GM19238 (cell line): ENCODE measurements around the gene TSC22D1.

Experiments used
- DNase-seq: peaks from one replicate; pipeline ENCODE4 v3.0.0; 2011; ENCODE audit warnings: low spot score; ENCODE audit not compliant: insufficient read length

Gene TSC22D1

DNA sequence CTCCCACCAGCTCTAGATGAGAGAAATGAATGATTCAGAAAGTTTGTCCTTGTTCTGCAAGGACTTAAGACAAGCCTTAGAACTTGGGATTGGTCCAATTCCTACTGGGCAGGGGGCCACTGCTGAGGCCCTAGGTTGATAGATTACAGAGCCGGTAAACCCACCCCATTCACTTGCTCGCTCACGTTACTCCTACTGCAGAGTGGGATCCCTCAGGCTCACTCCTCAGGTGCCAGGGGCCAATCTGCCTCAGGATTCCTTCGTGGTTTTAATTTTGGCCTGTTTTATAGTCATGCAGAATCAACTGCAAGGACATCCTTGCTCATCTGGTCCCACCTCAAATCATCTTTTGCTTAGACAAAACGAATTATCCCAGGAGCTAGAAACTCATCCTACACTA is 143.5 kb downstream of the TSC22D1 start:
- no peak for DNase-seq

DNA sequence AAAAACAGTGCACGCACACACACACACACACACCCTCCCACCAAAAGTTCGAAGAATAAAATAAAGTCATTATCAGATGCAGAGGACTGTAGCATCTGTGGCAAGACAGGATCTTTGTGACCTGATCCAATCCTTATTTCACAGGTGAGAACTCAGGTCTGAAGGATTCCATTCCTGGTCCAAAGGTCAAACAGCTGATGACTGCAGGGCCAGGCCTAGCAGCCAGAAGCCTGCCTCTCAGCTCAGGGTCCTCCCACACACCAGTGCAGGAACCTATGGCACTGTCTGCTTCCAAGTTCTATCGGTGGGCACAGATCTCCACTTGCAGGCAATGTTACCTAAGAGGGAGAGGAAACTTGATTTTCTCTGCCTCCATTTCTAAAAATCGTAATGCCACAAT is 145.0 kb downstream of the TSC22D1 start:
- DNase-seq = no peak

DNA sequence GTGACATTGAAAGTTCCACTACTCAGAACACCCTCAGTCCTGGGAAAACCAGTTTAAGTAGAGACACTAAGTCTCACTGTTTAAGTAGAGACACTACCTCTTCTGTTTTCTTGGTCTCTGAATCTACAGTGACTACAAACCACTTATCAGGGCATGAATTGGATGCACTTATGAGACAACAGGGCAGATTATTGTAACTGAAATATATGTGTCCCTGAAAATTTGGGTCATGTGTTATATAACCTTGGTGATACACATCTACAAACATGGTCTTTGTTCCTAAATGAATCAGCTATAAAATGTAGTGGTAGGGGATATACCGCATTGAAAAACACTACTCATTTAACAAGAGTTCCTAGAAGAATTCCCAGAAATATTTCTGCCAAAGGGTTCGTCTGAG is 146.8 kb downstream of the TSC22D1 start:
- DNase-seq = no peak

DNA sequence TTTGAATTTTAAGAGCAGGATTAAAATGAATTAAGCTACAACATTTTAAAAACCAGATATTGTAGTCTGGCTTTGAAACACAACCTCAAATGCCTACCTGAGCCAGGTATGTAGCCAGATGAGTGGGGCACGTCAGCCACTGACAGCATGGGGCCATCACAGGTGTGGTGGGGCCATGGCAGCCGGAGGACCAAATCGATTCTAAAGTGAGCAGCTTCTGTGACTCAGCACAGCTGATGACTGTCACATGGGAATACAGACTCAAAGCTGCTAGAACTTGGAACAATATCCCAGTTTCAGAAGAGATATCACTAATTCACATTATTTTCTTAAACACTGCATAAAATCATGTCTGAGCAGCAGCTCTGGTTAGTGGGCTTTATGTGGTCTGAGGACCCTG is 149.7 kb downstream of the TSC22D1 start:
- DNase-seq = no peak

DNA sequence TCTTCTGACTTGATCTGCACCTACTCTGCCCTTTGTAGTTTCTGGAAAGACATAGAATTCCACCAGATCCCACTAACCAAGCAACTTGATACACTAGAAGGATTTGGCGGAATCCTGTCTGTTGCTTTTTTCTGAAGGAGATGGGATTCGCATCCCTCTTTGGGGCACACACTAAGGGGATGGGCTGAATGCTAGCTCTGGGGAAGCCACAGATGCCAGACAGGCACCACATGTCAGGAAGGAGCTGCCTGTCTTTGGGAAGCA is 150.4 kb downstream of the TSC22D1 start:
- DNase-seq = no peak

DNA sequence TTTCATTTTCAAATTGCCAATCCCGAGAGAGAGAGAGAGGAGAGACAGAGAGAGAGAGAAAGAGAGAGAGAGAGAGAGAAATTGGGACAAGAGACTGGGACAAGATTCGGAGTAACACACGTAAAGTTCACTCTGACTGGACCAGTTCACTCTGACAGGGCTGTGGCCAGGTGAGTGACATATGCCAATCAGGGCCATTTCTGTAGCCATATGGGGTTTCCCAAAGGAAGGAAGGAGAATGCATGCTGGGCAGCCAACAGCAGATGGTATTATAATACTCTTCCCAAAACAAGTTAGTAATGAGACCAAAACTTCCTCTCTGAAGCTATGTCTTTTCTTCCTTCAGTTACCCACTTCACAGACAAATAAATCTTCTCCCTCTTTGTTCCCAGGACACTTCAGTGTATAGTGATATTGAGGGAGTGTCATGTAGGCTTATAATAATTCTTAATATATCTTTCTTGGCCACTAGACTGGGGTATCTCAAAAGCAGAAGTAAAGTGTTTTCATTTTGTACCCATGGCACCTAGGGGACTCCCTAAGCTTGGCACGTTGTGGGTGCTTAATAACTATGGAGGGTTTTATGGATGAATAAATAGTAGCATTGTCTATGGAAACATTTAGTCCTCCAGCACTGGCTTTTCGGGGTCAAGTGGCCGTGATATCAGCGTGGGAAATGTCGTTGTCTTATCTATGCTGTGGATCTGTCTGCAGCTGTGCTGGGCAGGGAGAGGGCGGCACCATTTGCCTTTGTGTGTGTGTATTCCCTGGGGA is 150.9 kb downstream of the TSC22D1 start:
- no peak for DNase-seq

DNA sequence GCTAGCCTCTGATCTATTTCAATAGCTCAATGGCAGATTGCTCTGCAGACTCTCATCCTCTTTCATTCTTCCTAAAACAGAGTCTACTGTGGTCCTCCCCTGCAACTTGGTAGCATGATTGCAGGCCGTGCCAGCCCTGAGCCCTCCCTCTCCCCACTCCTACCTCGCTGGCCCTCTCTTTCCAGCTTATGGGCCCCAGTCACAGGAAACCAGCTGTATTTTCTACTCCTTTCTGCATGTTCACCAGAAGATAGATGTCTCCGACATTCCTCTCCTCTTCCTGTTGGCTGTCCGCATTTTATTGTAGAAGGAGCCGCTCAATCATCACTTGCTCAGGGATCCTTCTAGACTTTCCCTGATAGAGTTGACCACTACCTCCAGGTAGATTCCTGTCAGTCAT is 152.3 kb downstream of the TSC22D1 start:
- DNase-seq = no peak

DNA sequence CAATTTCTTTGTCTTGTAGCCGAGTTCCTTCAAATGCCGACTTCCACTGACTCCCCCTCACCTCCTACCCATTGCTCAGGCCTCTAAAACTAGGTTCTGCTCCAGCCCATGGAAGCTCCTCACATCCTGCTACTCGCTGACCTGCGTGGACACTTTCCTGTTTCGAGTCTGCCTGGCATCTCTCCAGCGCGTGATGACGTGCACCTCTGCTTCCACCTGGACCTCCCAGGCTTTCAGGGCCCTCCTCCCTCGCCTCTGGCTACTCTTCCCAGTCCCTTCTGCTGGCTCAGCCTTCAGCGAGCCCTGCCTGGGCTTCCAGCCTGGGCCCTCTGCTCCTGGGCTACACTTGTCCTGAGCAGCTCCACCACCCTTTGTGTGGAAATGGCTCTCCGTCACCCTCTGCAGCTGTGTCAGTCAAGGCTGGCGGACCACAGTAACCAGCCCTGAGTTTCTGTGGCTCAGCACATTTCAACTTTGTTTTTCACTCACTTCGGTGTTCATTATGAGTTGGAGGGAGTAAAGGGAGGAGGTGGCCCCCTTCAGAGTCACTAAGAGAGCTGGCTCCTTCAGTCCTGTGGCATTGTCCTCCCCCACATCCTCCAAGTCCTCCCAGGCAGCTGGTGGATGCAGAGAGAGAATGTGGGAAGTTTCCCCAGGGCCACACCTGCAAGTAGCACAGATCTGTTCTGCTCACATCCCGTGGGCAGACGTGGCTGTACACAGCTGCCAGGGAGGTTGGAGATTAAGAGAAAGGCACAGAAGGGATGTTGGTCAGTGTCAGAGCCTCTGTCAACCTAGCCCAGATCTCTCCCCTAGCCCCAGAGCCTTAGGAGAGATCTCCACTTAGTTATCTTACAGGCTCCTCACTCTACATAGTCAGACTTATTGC is 153.1 kb downstream of the TSC22D1 start:
- DNase-seq = no peak

DNA sequence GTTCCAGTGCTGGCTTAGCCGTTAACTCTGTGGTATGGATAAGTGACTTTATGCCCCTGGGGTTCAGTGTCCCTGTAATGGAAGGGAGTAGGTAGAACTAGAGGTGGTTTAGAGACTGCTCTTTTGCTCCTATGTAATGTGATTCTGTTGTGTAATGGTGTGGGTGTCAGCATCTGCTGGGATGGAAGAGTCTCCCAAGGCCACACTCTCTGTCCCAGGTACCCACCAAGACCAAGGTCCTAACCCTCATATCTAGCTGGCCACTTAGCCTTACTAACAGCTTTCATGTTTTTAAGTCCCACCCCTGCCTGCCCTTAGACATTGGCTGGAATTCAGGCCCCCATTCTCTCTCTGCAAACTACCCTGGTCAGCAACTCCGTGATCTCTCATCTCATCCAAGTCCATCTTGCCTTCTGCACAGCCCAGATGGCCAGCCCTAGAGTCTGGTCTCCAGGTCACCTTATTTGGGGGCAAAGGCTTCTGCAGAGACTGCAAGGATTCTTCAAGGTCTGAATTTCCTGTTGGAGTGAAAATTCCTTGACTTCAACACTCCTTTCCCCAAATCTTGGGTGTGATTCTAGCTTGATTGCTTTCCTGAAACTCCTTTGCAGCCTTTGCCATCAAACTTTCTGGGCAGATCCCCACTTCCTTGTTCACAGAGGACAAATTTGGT is 154.1 kb downstream of the TSC22D1 start:
- no peak for DNase-seq

DNA sequence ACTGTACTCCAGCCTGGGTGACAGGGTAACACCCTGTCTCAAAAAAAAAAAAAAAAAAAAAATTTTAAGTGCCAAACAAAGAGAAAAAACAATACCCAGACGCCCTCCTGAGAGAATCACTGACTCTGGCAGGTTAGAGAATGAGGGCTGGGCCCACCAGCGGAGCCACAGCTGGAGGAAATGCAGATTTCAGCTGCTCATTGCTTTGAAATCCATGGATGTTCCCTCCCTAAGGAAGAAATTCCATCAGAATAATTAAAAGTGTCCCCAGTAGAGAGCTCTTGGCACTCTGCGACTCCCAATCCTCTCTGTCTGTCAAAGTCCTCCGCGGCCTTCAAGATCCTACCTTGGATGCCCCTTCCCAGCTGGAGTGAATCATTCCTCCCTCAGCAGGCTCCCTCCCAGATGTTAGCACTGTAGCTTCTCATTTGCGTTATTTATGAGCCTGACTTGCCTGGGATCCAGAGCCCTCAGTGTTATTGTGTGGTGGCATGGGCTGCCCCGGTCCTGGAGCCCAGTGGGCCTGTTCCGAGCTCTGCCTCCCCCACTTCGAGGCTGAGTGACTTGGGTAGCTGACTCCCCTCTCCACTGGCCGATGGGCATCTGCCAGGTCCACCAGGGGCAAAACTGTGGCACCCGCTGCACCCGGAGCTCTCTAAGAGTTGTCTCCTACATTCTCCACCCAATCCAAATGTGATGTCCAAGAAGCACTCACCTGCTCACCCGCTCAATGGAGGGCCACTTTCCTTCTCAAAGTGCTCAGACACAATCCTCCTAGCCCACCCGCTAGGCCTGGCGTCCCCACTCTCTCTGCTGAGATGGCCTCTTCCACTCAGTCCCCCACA is 155.5 kb downstream of the TSC22D1 start:
- DNase-seq = no peak

DNA sequence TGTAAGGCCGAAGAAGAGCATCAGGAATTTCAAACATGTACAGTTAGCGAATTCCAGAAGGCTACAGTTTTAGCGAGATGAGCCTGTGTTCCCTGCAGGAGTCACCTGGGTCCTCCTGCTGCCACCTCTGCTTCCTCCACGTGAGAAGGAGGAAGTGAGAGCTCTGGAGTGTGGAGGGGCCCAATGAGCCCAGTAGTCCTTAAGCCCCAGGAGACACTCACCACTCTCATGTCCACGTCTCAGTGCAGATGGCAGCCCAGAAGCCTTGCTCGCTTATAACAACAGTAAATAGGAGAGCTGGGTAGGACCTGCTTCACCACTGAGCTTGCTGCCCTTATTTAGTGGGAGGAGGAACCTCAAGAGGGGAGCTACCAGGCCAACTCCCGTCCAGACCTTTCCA is 158.3 kb downstream of the TSC22D1 start:
- no peak for DNase-seq

DNA sequence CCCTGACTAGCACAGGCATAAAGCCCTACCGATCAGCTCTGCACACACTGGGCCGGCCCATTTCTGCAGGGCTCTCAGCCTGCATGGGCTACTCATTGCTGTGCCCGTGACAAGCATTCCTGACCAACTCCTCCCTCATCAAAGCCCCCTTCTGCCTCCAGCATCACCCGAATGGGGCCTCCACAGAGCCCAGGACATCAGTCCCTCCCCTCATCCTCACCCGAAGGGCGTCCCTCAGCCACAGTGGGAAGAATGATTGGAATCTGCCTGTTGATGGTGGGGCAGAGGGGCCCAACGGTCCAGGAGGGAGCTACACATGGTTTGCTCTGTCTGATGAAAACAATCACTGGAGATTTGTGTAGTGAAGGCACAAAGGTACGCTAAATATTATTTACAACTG is 158.7 kb downstream of the TSC22D1 start:
- DNase-seq = no peak

DNA sequence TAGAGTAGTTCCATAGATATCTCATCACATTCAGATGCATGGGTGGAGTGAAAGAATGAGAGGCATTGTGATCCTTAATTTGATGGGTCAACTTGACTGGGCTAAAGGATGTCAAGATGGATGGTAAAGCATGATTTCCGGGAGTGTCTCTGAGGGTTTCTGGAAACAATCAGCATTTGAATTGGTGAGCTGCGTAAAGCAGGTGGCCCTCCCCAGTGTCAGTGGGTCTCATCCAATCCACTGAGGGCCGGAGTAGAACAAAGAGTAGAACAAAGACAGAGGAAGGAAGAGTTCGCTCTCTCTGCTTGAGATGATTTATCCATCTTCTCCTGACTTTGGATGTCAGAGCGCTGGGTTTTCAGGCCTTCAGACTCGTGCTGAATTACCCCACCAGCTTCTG is 159.4 kb downstream of the TSC22D1 start:
- DNase-seq = no peak

DNA sequence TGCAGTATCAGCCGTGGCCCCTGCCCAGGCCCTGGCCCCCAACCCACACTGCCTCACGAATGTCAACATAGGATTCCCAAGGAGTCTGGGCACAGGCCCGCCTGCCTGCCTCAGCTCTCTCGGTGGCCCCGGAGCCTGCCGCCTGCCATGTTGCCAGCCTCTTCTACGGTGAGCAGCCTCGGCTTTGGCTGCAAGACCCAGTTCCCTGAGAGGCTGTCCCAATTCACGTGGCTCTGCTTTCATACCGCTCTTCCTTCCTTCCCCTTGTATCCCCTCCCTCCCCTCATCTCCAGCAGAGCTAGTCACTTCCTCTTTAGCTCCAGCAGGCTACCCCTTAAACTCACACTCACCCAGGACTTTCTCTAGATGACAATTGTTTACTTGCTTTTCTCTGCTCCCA is 159.8 kb downstream of the TSC22D1 start:
- DNase-seq = no peak

DNA sequence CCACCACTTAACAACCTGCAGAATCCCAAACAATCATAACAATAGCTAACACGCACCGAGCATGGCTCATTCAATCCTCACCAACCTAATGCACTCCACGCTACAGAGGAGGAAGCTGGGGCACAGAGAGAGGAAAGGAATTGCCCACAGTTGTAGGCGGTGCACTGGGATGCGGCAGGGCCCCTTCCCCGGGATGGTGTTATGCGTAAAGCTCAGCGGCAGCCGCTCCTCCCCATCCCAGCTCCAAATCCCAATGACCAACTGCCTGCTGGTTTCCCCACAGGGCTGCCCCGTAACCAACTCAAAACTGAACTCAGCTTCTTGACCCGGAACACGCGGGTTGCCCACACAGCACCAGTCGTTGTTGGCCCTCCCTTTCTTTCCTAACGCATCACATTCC is 160.3 kb downstream of the TSC22D1 start:
- no peak for DNase-seq

DNA sequence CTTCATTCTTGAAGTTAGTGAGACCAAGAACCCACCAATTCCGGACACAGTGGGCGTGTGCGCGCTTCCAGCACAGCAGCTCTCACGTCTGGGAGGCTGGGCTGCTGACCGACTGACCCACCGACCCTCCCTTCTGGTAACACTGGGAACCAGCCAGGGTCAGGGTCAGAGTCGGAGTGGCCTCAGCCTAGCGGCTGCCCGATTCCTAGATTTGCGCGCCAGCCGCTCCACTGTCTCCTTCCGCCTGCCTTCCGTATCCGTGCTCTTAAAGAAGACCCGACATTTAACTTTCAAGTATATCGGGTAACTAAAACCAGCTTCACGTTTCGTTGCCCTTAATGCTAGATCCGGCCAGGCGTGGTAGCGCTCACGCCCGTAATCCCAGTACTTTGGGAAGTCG is 161.4 kb downstream of the TSC22D1 start:
- no peak for DNase-seq

DNA sequence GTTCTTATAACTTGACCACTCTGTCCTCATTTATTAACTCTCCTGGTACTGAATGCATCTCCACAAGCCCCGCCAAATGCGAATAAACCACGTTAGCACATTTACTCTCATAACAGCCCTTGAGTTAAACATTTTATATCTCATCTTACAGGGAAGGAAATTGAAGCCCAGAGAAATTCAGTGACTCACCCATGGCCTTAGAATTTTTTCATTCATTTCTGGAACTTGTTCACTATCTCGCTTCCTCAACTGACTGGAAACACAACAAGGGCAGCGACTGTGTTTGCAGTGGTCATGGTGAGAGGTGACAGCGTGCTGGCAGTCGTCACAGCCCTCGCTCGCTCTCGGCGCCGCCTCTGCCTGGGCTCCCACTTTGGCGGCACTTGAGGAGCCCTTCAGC is 163.0 kb downstream of the TSC22D1 start:
- no peak for DNase-seq

DNA sequence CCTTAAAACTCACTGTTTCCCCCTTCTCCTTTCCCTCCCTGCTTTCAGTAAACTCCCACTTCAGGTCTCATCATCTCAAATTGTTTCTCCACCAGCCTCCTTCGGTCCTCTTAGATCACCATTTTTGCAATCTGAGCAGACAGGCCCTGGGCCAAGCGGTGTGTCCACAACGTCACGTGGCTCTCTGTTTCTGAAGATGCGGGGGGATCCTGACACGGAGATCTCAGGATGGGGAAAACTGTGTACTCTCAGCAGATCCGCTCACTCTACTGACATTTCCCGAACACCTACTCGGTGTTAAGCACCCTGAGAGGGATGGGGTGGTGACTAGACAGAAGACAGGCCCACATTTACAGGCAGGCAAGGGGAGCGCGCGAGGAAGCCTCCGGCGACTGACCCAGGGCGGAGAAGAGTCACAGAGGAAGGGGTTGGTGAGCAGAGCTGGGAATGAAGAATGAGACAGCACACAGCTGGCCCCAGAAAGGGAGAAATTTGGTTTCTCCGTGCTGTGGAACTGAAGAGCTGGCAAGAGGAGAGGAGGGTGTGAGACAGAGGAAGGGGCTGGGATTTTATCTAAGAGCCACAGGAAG is 163.7 kb downstream of the TSC22D1 start:
- DNase-seq = no peak

DNA sequence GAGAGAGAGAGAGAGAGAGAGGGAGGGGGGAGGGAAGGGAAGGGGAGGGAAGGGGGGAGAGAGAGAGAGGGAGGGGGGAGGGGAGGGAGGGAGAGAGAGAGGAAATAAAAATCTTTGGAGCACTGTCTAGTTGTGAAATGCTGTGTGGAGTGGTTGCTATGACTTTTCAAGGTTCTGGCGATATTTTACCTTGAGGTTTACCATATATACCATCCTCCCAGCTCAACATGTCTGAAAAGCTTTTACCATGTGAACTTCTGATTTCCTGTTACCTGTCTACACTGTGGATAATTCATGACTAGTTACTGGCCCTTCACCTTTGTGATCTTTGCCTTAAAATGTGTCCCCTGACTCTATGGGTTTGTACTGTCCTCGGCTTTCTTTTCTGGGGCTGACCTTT is 164.3 kb downstream of the TSC22D1 start:
- no peak for DNase-seq

DNA sequence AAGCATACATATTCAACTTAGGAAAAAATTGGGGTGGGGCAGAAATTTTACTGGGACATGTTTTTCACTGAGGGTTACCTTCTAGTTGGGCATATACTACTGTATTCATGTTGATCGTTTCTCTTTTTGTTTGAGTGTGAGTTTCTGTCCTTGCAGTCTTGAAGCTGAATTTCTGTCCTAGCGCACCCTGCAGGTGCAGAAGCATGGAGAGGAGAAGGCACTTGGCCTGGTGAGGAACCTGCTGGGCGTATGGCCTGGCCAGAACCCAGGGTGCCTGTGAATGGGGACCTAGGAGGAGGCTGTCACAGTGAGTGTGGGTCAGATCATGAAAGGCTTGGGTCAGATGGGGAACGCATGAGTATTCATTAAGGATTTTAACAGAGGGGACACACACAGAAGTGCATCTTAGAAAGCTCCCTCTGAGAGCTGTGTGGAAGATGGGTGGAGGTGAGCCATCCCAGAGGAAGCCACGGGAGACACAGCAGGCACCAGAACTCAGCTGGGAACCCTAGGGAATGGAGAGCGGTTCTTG is 165.7 kb downstream of the TSC22D1 start:
- DNase-seq = no peak

DNA sequence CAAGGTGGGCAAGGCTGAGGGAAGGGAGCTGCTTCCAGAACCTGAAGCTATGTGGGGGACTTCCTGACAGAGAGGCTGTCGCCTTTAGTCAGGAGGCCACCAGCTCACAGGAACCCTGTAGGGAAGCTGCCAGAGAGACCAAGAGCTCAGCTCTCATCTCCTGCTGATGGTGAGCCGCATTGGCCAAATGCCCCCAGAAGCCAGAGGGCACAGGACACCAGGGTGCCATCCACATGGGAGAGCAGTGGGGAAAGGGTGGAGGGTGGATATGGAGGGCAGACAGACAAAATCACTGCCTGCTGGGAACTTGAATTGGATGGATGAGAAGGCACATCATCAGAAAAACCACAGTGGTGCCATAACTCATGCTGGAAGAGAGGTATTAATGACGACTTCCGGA is 166.5 kb downstream of the TSC22D1 start:
- DNase-seq = no peak
